Cardiac muscle cell (in vitro differentiated cells and primary cell): ENCODE data around the gene NFATC2. TPM values are rescaled to one million over a fixed set of nuclear protein-coding genes. Genes with fewer than 3 reads are reported as not detected.

Experiments
- DNase-seq, 2 donors: peaks; one replicate each; pipeline versions ENCODE4 v3.0.0 to v3.0.0-alpha.2; 2010 to 2017; ENCODE audit warnings: low read depth in 1 of 2, low spot score in 1 of 2
- H3K27ac ChIP-seq: fragments of 200-600 bp; sonication (generic); 2 replicates; pipeline ENCODE4 v1.5.1; 2016
- H3K27me3 ChIP-seq: fragments of 200-600 bp; sonication (generic); 2 replicates; pipeline ENCODE4 v1.6.0; 2016; ENCODE audit warnings: control low read depth
- H3K36me3 ChIP-seq: fragments of 200-600 bp; sonication (generic); 2 replicates; pipeline ENCODE4 v1.5.1; 2016; ENCODE audit warnings: control low read depth
- H3K4me1 ChIP-seq: fragments of 200-600 bp; sonication (generic); 2 replicates; pipeline ENCODE4 v1.8.1; 2017; ENCODE audit warnings: low read depth, mild to moderate bottlenecking, mixed run types
- H3K4me3 ChIP-seq: fragments of 200-600 bp; sonication (generic); 2 replicates; pipeline ENCODE4 v1.5.1; 2016; ENCODE audit warnings: mild to moderate bottlenecking
- H3K9me3 ChIP-seq: fragments of 200-600 bp; sonication (generic); 2 replicates; pipeline ENCODE4 v1.5.1; 2017; ENCODE audit warnings: low read depth, mild to moderate bottlenecking, control low read depth
- CTCF ChIP-seq: IDR thresholded peaks from 2 replicates; pipeline ENCODE4 v1.5.1; 2012; ENCODE audit warnings: low read depth, mild to moderate bottlenecking, low read length
- polyA plus RNA-seq: library from polyadenylated mRNA; unstranded; fragments of >200 nt; fragmentation: Nextera tagmentation; extraction: Ambion mirVana; gene quantifications from 2 replicates; pipeline ENCODE4 v1.2.1, GENCODE V29; 2016
- total RNA-seq: library from RNA; depleted of rRNA; stranded (reverse); fragments of >200 nt; gene quantifications from 2 replicates; pipeline ENCODE4 v1.2.3, GENCODE V29; 2016

Gene NFATC2
- total and polyA plus RNA-seq, 2 experiments from 2014 or later: 5.8 to 17.0 TPM

GRCh38 chr20:51511861-51512619 lies 30.5 kb downstream of the NFATC2 start:
- Histone ChIP-seq H3K27ac (peak overlapping the region; percentile 71), H3K4me1 (peaks cover 50% of the 10 kb centered on the region), H3K36me3 (peaks cover 10% of the 10 kb centered on the region), H3K4me3 (no peak overlapping the region), H3K27me3 (no peaks in the 10 kb centered on the region), H3K9me3 (no peaks in the 10 kb centered on the region)
- no peak for DNase-seq
- TF ChIP-seq CTCF: no peak

GRCh38 chr20:51510936-51511605 lies 31.4 kb downstream of the NFATC2 start:
- Histone ChIP-seq H3K4me3 (no peak overlapping the region), H3K36me3 (peaks cover 10% of the 10 kb centered on the region), H3K27me3 (no peaks in the 10 kb centered on the region), H3K9me3 (no peaks in the 10 kb centered on the region), H3K4me1 (peaks cover 56% of the 10 kb centered on the region), H3K27ac (no peak overlapping the region)
- TF ChIP-seq CTCF: no peak
- DNase-seq: peak in 1 of 2 donors; percentile 16

GRCh38 chr20:51510169-51510568 lies 32.4 kb downstream of the NFATC2 start:
- no peak for TF ChIP-seq CTCF
- H3K27ac ChIP-seq: peak overlapping the region; percentile 51
- H3K4me3 ChIP-seq: no peak overlapping the region

GRCh38 chr20:51509208-51509607 lies 33.3 kb downstream of the NFATC2 start:
- peaks cover 3% of the 10 kb centered on the region for H3K36me3 ChIP-seq
- H3K27me3 ChIP-seq: no peaks in the 10 kb centered on the region
- no peak for DNase-seq
- H3K9me3 ChIP-seq: no peaks in the 10 kb centered on the region
- no peak for TF ChIP-seq CTCF
- peak overlapping the region; percentile 51 for H3K27ac ChIP-seq
- H3K4me1 ChIP-seq: peaks cover 56% of the 10 kb centered on the region
- H3K4me3 ChIP-seq: no peak overlapping the region

More at GRCh38 chr20:51510169-51510568, 32.4 kb downstream of the NFATC2 start:
- peaks cover 4% of the 10 kb centered on the region for H3K36me3 ChIP-seq
- DNase-seq: peak in 1 of 2 donors; percentile 35
- no peaks in the 10 kb centered on the region for H3K27me3 ChIP-seq
- no peaks in the 10 kb centered on the region for H3K9me3 ChIP-seq
- peaks cover 56% of the 10 kb centered on the region for H3K4me1 ChIP-seq

- Histone ChIP-seq H3K27ac (peak overlapping the region; percentile 51), H3K27me3 (no peaks in the 10 kb centered on the region)
- no peak for TF ChIP-seq CTCF
Measured at GRCh38 chr20:51508780-51509179, 33.7 kb downstream of the NFATC2 start.

More at GRCh38 chr20:51508780-51509179, 33.7 kb downstream of the NFATC2 start:
- peaks cover 56% of the 10 kb centered on the region for H3K4me1 ChIP-seq
- H3K9me3 ChIP-seq: no peaks in the 10 kb centered on the region
- no peaks in the 10 kb centered on the region for H3K36me3 ChIP-seq
- H3K4me3 ChIP-seq: no peak overlapping the region
- DNase-seq: peak in 1 of 2 donors; percentile 71
